Measurements from ENCODE around the gene SLC44A4. TPM values are rescaled to one million over a fixed set of nuclear protein-coding genes. Genes with fewer than 3 reads are reported as not detected.
A peak's percentile ranks its signal among the peaks of the same experiment; 100 is the strongest.

Gene SLC44A4
- total and polyA plus RNA-seq, 9 of the 15 experiments (the other 6 are each of a cell fraction or from before 2014, with no cell fraction given) = 7.9 to 18.6 (median 11.2) TPM

- TF ChIP-seq CEBPZ (IDR thresholded peaks at IDR 0.05; ENCODE audit: borderline replicate concordance, low read depth, low read length) = no peak
- TF ChIP-seq THRB (CRISPR knock-in tag; conservative IDR thresholded peaks at IDR 0.05) = no peak
- no peak for TF ChIP-seq LCOR (CRISPR knock-in tag; IDR thresholded peaks at IDR 0.05)
- no peak for TF ChIP-seq DIDO1 (tag; IDR thresholded peaks at IDR 0.05; ENCODE audit: low read depth)
- TF ChIP-seq NR2C2 (CRISPR knock-in tag; IDR thresholded peaks at IDR 0.05) = peak; percentile 73; the same call in 1 of the 2 replicates
- no peak for TF ChIP-seq NR2C2 (tag; IDR thresholded peaks at IDR 0.05)
- no peak for TF ChIP-seq TBP (optimal IDR thresholded peaks at IDR 0.05; ENCODE audit: low read depth, low read length)
- TF ChIP-seq HSF4 (CRISPR knock-in tag; IDR thresholded peaks at IDR 0.05; ENCODE audit: borderline replicate concordance) = no peak
- TF ChIP-seq ETS2 (tag; IDR thresholded peaks at IDR 0.05; ENCODE audit: borderline replicate concordance, poor library complexity, severe bottlenecking) = no peak
- TF ChIP-seq L3MBTL2 (IDR thresholded peaks at IDR 0.05) = peak; percentile 88
- no peak for TF ChIP-seq ZNF324 (CRISPR knock-in tag; IDR thresholded peaks at IDR 0.05)
- no peak for TF ChIP-seq ZNF3 (CRISPR knock-in tag; IDR thresholded peaks at IDR 0.05)
- no peak for TF ChIP-seq PCBP1 (IDR thresholded peaks at IDR 0.05; ENCODE audit: low read depth, low read length, poor library complexity, severe bottlenecking)
- no peak for TF ChIP-seq NCOA2 (IDR thresholded peaks at IDR 0.05; ENCODE audit: partially characterized antibody in 2 of 2)
- no peak for TF ChIP-seq SIRT6 (IDR thresholded peaks at IDR 0.05; ENCODE audit: low read depth, low read length)
- no peak for TF ChIP-seq SAFB2 (IDR thresholded peaks at IDR 0.05; ENCODE audit: borderline replicate concordance, low read depth, low read length, severe bottlenecking)
- TF ChIP-seq ESRRA (IDR thresholded peaks at IDR 0.05; ENCODE audit: borderline replicate concordance, low read depth) = no peak
- TF ChIP-seq USF1 (CRISPR knock-in tag; IDR thresholded peaks at IDR 0.05) = peak; percentile 66
- no peak for TF ChIP-seq RNF219 (CRISPR knock-in tag; IDR thresholded peaks at IDR 0.05)
- TF ChIP-seq MCM3 (IDR thresholded peaks at IDR 0.05) = no peak
- TF ChIP-seq ZNF79 (CRISPR knock-in tag; IDR thresholded peaks at IDR 0.05; ENCODE audit: low read depth) = no peak
- TF ChIP-seq ZZZ3 (IDR thresholded peaks at IDR 0.05) = no peak
- no peak for TF ChIP-seq YBX1 (IDR thresholded peaks at IDR 0.05)
Observed at GRCh38 chr6:31900917-31901414, 22.2 kb upstream of the SLC44A4 start (continued).
